Lower lobe of right lung (tissue), 2 donors: ENCODE results near the gene MYO5A. TPM values are rescaled to one million over a fixed set of nuclear protein-coding genes. Genes with fewer than 3 reads are reported as not detected.
A peak's percentile ranks its signal among the peaks of the same experiment; 100 is the strongest.
"Not testable (repeated sequence)": the region's sequence is repeated elsewhere in the genome, so short reads cannot be mapped to it uniquely, and the experiment has no call there.

Experiments
- ATAC-seq, 2 donors: fragments of 200-7000 bp; cut with Tn5 transposase; one replicate each; pipeline ENCODE4 v1.9.1; 2020 to 2022; ENCODE audit warnings: mild to moderate bottlenecking in 2 of 2, moderate library complexity in 2 of 2
- DNase-seq: peaks from one replicate; pipeline ENCODE4 v3.0.0-alpha.2; 2020
- H3K27ac ChIP-seq: fragments of 200-600 bp; one replicate; pipeline ENCODE4 v1.8.0; 2022
- H3K27me3 ChIP-seq: fragments of 200-600 bp; one replicate; pipeline ENCODE4 v1.8.0; 2022; ENCODE audit warnings: low read depth
- H3K36me3 ChIP-seq: fragments of 200-600 bp; one replicate; pipeline ENCODE4 v1.8.0; 2022; ENCODE audit warnings: mild to moderate bottlenecking
- H3K4me1 ChIP-seq: fragments of 200-600 bp; one replicate; pipeline ENCODE4 v1.8.0; 2022
- H3K4me3 ChIP-seq: fragments of 200-600 bp; one replicate; pipeline ENCODE4 v1.8.0; 2022; ENCODE audit warnings: mild to moderate bottlenecking
- H3K9me3 ChIP-seq: fragments of 200-600 bp; one replicate; pipeline ENCODE4 v1.8.0; 2022
- intact Hi-C: fragments of 100-400 bp; cut with DNase I; formaldehyde crosslinking; loops from one replicate; pipeline ENCODE4 v1.11.0; 2022
- total RNA-seq: library from RNA; stranded (reverse); fragmentation: NEBNext Ultra II Directional; extraction: Animal tissue kit (Norgen Biotek cat#: 25700); gene quantifications from one replicate; pipeline ENCODE4 v1.2.1, GENCODE V29; 2021
- TF ChIP-seq, protein P1 (sequence below): fragments of 200-600 bp; IDR thresholded peaks from one replicate; pipeline ENCODE4 v1.8.0; 2022; ENCODE audit warnings: antibody characterized with exemption, mild to moderate bottlenecking
- donor health status: DM: no; HTN: yes; CAD: no; lungs with severe emphysema.

The MYO5A gene
- total RNA-seq, 1 donor from 2014 or later, result 36.1 TPM

DNA sequence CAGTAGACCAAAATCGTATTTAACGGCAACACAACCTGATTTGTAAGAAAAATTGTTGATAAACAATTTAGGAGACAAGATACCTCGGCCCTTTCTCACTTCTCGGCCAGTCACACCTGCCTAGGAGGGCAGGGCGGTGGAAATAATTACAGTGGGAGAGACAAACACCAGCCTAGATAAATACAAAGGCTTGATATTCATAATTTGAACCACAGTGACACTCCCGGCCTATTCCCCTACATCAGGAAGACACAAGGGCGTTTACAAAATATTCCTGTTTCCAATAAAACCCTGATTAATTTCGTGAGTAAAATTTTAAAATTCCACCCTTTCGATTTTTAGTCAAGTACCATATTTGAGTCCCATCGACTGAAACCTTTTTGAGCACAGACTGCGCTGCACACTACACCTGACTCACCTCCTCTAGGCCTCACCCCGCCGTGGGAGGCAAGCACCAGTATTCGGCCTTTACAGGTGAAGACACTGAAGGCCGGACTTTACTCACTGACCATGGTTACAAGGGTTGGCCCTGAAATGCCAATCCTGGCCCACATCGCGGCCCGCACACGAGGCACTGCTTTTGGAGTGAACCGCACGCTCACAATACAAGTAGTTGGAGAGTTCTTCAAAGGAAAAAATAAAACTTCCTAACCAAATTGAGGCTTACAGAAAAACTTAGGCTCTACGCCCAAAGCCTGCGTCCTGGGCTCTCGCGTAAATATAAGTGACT lies 39.4 kb upstream of the MYO5A start:
- H3K27ac ChIP-seq, result peak overlapping the region; percentile 97
- DNase-seq (peak; percentile 53), ATAC-seq (peak; percentile 65 to 82)

DNA sequence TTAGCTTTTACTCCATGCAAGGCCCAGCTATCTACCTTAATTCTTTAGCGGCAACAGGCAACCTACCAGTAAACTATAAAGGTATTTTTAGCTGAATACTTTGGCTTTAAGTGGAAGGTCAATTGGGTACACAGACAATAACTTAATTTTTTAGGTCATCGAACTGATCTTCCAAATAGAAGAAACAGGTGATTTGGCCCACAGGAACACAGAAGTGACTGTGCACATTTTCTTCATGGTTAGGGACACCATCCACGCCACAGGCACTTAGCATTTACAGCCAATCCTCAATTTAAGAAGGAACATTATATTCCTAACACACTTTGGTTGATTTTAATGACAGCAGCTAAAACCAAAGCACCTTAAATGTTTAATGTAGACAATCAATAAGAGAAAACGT lies 38.2 kb upstream of the MYO5A start:
- Histone ChIP-seq H3K36me3 (no peaks in the 10 kb centered on the region), H3K4me3 (peak overlapping the region; percentile 82), H3K27me3 (no peaks in the 10 kb centered on the region), H3K9me3 (no peaks in the 10 kb centered on the region), H3K4me1 (peaks cover 51% of the 10 kb centered on the region), H3K27ac (no peak overlapping the region)
- no peak for DNase-seq
- ATAC-seq, result no peak
- TF ChIP-seq, protein P1, sequence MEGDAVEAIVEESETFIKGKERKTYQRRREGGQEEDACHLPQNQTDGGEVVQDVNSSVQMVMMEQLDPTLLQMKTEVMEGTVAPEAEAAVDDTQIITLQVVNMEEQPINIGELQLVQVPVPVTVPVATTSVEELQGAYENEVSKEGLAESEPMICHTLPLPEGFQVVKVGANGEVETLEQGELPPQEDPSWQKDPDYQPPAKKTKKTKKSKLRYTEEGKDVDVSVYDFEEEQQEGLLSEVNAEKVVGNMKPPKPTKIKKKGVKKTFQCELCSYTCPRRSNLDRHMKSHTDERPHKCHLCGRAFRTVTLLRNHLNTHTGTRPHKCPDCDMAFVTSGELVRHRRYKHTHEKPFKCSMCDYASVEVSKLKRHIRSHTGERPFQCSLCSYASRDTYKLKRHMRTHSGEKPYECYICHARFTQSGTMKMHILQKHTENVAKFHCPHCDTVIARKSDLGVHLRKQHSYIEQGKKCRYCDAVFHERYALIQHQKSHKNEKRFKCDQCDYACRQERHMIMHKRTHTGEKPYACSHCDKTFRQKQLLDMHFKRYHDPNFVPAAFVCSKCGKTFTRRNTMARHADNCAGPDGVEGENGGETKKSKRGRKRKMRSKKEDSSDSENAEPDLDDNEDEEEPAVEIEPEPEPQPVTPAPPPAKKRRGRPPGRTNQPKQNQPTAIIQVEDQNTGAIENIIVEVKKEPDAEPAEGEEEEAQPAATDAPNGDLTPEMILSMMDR, result no peak
- intact Hi-C loops, result no loop called here

More for the DNA sequence above, 39.4 kb upstream of the MYO5A start:
- Histone ChIP-seq H3K27me3 (no peaks in the 10 kb centered on the region), H3K4me1 (peaks cover 41% of the 10 kb centered on the region), H3K36me3 (no peaks in the 10 kb centered on the region), H3K9me3 (no peaks in the 10 kb centered on the region), H3K4me3 (peak overlapping the region; percentile 82)
- intact Hi-C loops, result no loop called here
- TF ChIP-seq, protein P1, result no peak

DNA sequence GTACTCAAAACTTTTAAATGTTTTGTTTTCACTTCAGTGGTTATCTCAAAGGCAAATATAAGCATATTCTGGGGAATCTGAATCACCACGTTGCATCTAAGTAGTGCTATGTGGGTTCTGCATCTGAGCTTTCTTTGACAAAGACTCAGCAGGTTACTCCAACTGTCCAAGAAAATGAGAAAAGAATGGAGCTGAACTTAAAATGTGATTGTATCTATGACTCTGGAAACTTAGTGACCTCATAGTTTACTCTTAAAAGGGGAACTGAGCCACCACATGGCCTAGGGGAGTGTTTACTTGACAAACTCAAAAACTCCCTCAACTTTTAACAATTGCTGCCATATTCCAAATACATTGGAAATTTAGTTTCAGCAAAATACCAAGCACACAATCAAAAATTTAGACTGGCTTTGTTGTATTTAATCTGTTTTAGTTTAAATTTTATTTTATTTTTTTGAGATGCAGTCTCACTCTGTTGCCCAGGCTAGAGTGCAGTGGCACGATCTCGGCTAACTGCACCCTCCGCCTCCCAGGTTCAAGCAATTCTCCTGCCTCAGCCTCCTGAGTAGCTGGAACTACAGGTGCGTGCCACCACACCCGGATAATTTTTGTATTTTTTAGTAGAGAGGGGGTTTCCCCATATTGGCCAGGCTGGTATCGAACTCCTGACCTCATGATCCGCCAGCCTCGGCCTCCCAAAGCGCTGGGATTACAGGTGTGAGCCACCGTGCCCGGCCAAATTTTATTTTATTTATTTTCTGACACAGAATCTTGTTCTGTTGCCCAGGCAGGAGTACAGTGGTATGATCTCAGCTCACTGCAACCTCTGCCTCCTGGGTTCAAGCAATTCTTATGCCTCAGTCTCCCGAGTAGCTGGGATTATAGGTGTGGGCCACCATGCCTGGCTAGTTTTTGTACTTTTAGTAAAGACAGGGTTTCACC lies 37.0 kb upstream of the MYO5A start:
- H3K4me3 ChIP-seq, DNase-seq, ATAC-seq, H3K27me3 ChIP-seq, intact Hi-C loops, H3K27ac ChIP-seq, H3K36me3 ChIP-seq, H3K9me3 ChIP-seq: not testable (repeated sequence)
- peaks cover 63% of the 10 kb centered on the region for H3K4me1 ChIP-seq

DNA sequence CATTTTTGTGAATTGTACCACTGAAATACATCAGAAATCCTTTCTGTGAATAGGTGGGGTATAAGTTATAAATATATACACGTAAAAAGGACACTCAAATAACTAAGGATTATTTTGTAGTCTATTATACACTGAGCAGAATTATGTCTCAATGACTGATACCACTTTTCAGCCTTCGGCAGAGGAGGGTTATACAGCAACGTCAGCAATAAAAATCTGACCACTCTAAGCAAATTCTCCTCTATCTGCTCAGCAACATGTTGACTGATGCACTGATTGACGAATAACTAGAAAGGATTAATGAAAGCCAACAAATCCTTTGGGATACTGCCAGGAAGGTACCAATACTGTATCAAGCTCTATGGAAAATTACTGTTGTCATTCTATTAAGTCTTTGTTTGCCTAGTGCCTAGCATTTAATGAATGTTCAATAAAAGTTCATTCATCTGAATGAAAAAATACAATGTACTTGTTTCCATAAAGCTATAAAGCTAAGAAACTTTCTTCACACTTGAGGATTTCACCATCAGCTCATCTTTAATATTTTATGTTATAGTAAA lies 34.9 kb upstream of the MYO5A start:
- Histone ChIP-seq H3K27me3 (no peaks in the 10 kb centered on the region), H3K4me3 (no peak overlapping the region), H3K4me1 (peaks cover 83% of the 10 kb centered on the region), H3K27ac (no peak overlapping the region), H3K36me3 (no peaks in the 10 kb centered on the region), H3K9me3 (no peaks in the 10 kb centered on the region)
- TF ChIP-seq, protein P1, result no peak
- intact Hi-C loops, result no loop called here
- no peak for DNase-seq
- no peak for ATAC-seq

DNA sequence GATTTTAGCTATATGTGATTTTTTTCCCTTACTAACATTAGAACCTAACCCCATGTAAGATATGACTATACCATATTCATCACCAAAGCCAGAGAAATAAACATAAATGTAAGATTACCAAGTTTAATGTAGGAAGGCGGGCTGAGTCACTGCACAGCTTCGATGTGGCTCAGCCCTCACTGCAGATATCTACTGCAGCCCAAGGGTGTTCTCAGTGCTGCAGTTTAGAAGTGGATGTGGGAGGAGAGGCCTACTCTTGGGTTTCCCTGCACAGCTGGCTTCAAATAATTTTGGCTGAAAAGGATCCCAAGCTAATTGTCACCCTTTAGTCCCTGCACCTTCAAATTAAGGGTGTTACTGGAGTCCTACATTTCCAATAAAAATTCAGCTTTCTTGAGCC lies 30.9 kb upstream of the MYO5A start:
- intact Hi-C loops, result no loop called here
- TF ChIP-seq, protein P1, result no peak
- Histone ChIP-seq H3K9me3 (no peaks in the 10 kb centered on the region), H3K36me3 (peaks cover 13% of the 10 kb centered on the region), H3K4me1 (peaks cover 69% of the 10 kb centered on the region), H3K27ac (no peak overlapping the region), H3K4me3 (no peak overlapping the region), H3K27me3 (no peaks in the 10 kb centered on the region)
- no peak for DNase-seq
- ATAC-seq, result peak in 1 of 2 donors; percentile 35
